Head of caudate nucleus (tissue), 42 donors: Measurements from ENCODE around the gene VAT1L.

Source experiments
- DNase-seq, 42 donors: peaks; one replicate each; pipeline versions ENCODE4 v3.0.0 to v3.0.0-alpha.2; 2020 to 2021; ENCODE audit warnings: mixed read lengths in 7 of 42
- intact Hi-C: fragments of 100-400 bp; cut with DNase I; formaldehyde crosslinking; loops from one replicate; pipeline ENCODE4 v1.15.0; 2022

The VAT1L gene

DNA sequence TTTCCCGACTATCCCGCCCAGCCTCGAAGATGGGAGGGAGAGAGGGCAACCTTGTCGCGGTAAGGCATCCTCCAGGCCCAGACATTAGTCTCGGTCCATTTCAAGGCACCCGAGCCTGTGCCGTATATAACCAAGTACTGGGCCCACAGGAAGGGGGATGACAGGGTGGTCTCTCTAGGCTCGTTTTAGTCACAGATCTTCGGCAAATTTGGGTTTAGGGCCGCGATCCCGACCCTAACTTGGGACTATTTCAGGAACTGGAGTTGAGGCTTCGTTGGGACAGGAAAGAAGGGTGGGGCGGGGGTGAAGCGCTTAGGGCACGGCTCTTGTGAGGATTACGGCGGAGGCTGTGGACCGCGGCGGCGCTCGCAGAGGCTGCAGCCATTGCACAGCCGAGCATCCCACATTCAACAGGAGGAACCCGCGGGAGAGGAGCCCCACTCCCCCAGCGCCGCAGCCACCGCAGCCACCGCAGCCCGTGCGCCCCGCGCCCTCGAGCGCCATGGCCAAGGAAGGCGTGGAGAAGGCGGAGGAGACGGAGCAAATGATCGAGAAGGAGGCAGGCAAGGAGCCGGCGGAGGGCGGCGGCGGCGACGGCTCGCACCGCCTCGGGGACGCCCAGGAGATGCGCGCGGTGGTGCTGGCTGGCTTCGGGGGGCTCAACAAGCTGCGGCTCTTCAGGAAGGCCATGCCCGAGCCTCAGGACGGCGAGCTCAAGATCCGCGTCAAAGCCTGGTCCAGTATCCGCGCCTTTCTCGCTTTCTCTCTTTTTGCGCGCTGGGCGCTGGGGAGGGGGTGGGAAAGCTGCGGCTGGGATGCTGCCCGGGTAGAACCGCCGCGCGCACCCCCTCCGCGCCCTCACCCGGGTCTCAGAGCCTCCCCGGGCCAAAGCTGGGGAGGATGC, at the start of gene VAT1L:
VAT1L (plus strand) TSS at position 384 of the 904 bp plus-strand sequence; CDS start at position 503, 119 bp downstream.
- peak; percentile 53 to 91 (median 78) for DNase-seq
- intact Hi-C loops = no loop called here

- no peak for DNase-seq
- intact Hi-C loops = no loop called here
Measured at GRCh38 chr16:77738706-77739558, 49.4 kb upstream of the VAT1L start.

GRCh38 chr16:77739559-77739892, 48.8 kb upstream of the VAT1L start:
- DNase-seq = no peak
- intact Hi-C loops = no loop called here

DNA sequence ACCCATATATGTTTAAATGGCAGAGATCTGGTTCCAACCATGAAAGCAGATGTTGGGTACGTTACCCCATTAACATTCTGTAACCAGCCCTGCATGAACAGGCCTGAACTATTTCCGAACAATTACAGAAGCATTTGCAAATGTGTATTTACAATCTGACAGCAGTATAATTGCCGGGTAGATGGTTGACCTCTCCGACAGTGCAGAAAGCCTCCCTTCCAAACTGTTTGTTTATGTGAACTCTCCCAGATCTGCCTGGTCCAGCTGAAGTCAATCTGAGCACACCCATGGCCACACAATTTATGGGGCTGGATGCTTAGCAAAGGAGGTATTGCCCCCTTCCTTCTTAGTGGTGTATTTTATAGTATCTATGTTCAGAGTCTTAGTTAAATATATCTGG, 44.2 kb upstream of the VAT1L start:
- DNase-seq = no peak
- intact Hi-C loops = no loop called here

- no peak for DNase-seq
- intact Hi-C loops = no loop called here
Measured at GRCh38 chr16:77745972-77746371, 42.4 kb upstream of the VAT1L start.

- intact Hi-C loops = no loop called here
- DNase-seq = no peak
Measured at GRCh38 chr16:77748421-77749005, 39.9 kb upstream of the VAT1L start.

DNA sequence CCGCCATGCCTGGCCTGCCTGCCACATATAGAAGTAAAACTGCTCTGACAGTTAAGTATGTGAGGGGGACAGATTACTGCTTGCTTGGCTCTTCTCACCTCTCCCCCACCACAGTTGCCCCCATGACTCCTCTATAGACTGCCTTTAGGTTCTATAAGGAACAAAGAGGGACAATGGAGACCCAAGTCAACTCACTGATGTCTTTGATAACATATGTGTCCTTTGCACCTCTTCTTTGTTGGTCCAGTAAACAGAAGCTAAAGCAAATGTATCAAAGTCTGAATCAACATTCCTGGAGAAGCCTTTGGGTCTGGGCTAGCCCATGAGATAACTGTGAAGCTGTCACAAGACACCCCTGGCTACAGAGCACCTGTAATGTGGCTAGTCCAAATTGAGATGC, 38.9 kb upstream of the VAT1L start:
- intact Hi-C loops = no loop called here
- DNase-seq = no peak

- intact Hi-C loops = no loop called here
- DNase-seq = peak in 1 of 42 donors; percentile 1
Measured at GRCh38 chr16:77758046-77758445, 30.3 kb upstream of the VAT1L start.

DNA sequence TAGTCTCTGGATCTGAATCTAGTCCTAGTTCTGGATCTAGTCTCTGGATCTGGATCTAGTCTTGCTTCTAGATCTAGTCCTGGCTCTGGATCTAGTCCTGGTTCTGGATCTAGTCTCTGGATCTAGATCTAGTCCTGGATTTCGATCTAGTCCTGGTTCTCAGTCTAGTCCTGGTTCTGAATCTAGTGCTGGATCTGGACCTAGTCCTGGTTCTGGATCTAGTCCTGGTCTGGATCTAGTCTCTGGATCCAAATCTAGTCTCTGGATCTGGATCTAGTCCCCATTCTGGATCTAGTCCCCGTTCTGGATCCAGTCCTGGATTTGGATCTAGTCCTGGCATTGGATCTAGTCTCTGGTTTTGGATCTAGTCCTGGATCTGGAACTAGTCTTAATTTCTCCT, 29.9 kb upstream of the VAT1L start:
- intact Hi-C loops = no loop called here

GRCh38 chr16:77759201-77759600, 29.2 kb upstream of the VAT1L start:
- no peak for DNase-seq
- intact Hi-C loops = no loop called here

More for the DNA sequence above, 29.9 kb upstream of the VAT1L start:
- DNase-seq = no peak

- intact Hi-C loops = no loop called here
- DNase-seq = no peak
Measured at GRCh38 chr16:77759821-77760220, 28.5 kb upstream of the VAT1L start.

- no peak for DNase-seq
- intact Hi-C loops = no loop called here
Measured at GRCh38 chr16:77760800-77761199, 27.6 kb upstream of the VAT1L start.

- no peak for DNase-seq
- intact Hi-C loops = no loop called here
Measured at GRCh38 chr16:77761204-77761603, 27.2 kb upstream of the VAT1L start.

- intact Hi-C loops = no loop called here
- DNase-seq = no peak
Measured at GRCh38 chr16:77762262-77762661, 26.1 kb upstream of the VAT1L start.

- intact Hi-C loops = no loop called here
- no peak for DNase-seq
Measured at GRCh38 chr16:77763994-77764393, 24.4 kb upstream of the VAT1L start.

DNA sequence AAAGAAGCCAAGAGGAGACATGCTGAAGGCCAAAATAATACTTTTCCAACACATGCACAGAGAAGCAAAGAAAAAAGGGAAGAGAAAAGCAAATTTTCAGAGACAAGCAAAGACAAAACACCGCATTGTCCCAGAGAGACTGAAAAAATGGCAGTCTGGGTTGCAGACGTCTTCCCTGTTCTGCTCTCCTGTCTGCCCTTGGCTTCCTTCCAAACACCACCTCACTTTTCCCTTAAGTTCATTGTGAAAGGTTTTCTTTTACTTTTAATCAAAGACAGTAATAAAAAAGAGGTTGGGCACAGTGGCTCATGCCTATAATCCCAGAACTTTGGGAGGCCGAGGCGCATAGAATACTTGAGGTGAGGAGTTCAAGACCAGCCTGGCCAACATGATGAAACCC, 21.2 kb upstream of the VAT1L start:
- intact Hi-C loops = no loop called here

GRCh38 chr16:77767826-77768225, 20.5 kb upstream of the VAT1L start:
- no peak for DNase-seq
- intact Hi-C loops = no loop called here

More for the DNA sequence above, 21.2 kb upstream of the VAT1L start:
- DNase-seq = no peak

- DNase-seq = no peak
- intact Hi-C loops = no loop called here
Measured at GRCh38 chr16:77775911-77776909, 12.2 kb upstream of the VAT1L start.

- no peak for DNase-seq
- intact Hi-C loops = no loop called here
Measured at GRCh38 chr16:77777745-77778144, 10.6 kb upstream of the VAT1L start.
